Neural progenitor cell (in vitro differentiated cells): ENCODE results near the gene GCN1. TPM values are rescaled to one million over a fixed set of nuclear protein-coding genes. Genes with fewer than 3 reads are reported as not detected.

ENCODE experiments used
- DNase-seq: peaks from one replicate; pipeline ENCODE4 v3.0.0-alpha.2; 2016; ENCODE audit warnings: low spot score
- H2AFZ ChIP-seq: fragments of 200-600 bp; sonication (generic); replicated peaks from 2 replicates; pipeline ENCODE4 v1.6.1; 2016; ENCODE audit warnings: antibody characterized with exemption
- H3F3A ChIP-seq: fragments of 200-600 bp; sonication (generic); 2 replicates; pipeline ENCODE4 v1.6.1; 2016; ENCODE audit warnings: antibody characterized with exemption, low read depth
- H3K27ac ChIP-seq: fragments of 200-600 bp; sonication (generic); 2 replicates; pipeline ENCODE4 v1.5.1; 2016; ENCODE audit warnings: mild to moderate bottlenecking
- H3K27me3 ChIP-seq: fragments of 200-600 bp; sonication (generic); 2 replicates; pipeline ENCODE4 v1.6.1; 2016; ENCODE audit warnings: mild to moderate bottlenecking, moderate library complexity
- H3K36me3 ChIP-seq: fragments of 200-600 bp; sonication (generic); 2 replicates; pipeline ENCODE4 v1.5.1; 2016
- H3K4me1 ChIP-seq: fragments of 200-600 bp; sonication (generic); 2 replicates; pipeline ENCODE4 v1.6.1; 2016; ENCODE audit warnings: mixed run types
- H3K4me2 ChIP-seq: fragments of 200-600 bp; sonication (generic); 2 replicates; pipeline ENCODE4 v1.6.1; 2016
- H3K4me3 ChIP-seq: fragments of 200-600 bp; sonication (generic); 2 replicates; pipeline ENCODE4 v1.5.1; 2016
- H3K79me2 ChIP-seq: fragments of 200-600 bp; sonication (generic); 2 replicates; pipeline ENCODE4 v1.6.1; 2016; ENCODE audit warnings: low read depth
- H3K9ac ChIP-seq: fragments of 200-600 bp; sonication (generic); 2 replicates; pipeline ENCODE4 v1.6.1; 2016
- H3K9me3 ChIP-seq: fragments of 200-600 bp; sonication (generic); 2 replicates; pipeline ENCODE4 v1.5.1; 2016; ENCODE audit warnings: low read depth
- H4K20me1 ChIP-seq: fragments of 200-600 bp; sonication (generic); 2 replicates; pipeline ENCODE4 v1.6.1; 2016; ENCODE audit warnings: low read depth
- H3K27ac Mint-ChIP-seq: 3 replicates; pipeline ENCODE4 v1.8.0; 2021; ENCODE audit warnings: mixed read lengths
- H3K27me3 Mint-ChIP-seq: 2 replicates; pipeline ENCODE4 v1.8.0; 2022; ENCODE audit warnings: low read depth, mild to moderate bottlenecking, inconsistent platforms, moderate library complexity, mixed read lengths; ENCODE audit not compliant: insufficient read depth
- H3K36me3 Mint-ChIP-seq: 3 replicates; pipeline ENCODE4 v1.8.0; 2021; ENCODE audit warnings: mixed read lengths
- H3K4me1 Mint-ChIP-seq: 3 replicates; pipeline ENCODE4 v1.8.0; 2021; ENCODE audit warnings: mixed read lengths
- H3K4me3 Mint-ChIP-seq: 3 replicates; pipeline ENCODE4 v1.8.0; 2021; ENCODE audit warnings: mild to moderate bottlenecking, moderate library complexity, mixed read lengths
- H3K9me3 Mint-ChIP-seq: 3 replicates; pipeline ENCODE4 v1.8.0; 2020; ENCODE audit warnings: mixed read lengths
- CTCF ChIP-seq: fragments of 200-600 bp; sonication (generic); IDR thresholded peaks from 2 replicates; pipeline ENCODE4 v1.5.1; 2017; ENCODE audit warnings: antibody characterized with exemption, mild to moderate bottlenecking
- EZH2 ChIP-seq: fragments of 200-600 bp; sonication (generic); IDR thresholded peaks from 2 replicates; pipeline ENCODE4 v1.6.1; 2017; ENCODE audit warnings: antibody characterized with exemption, mild to moderate bottlenecking, moderate library complexity
- EZH2phosphoT487 ChIP-seq: fragments of 200-600 bp; sonication (generic); IDR thresholded peaks from 2 replicates; pipeline ENCODE4 v1.6.1; 2017; ENCODE audit warnings: antibody characterized with exemption
- total RNA-seq: library from RNA; depleted of rRNA; stranded (reverse); fragments of >200 nt; gene quantifications from 2 replicates; pipeline ENCODE4 v1.2.3, GENCODE V29; 2015; ENCODE audit warnings: low replicate concordance

GCN1 gene
- total RNA-seq, 1 donor from 2014 or later = 60.9 TPM

- H3K79me2 ChIP-seq = peaks cover 3% of the 10 kb centered on the region
- H3K4me3 ChIP-seq = peak overlapping the region; percentile 10
- H3K27ac ChIP-seq = peak overlapping the region; percentile 26
- no peak overlapping the region for H3K9ac ChIP-seq
- DNase-seq = peak; percentile 91
- H3K27me3 ChIP-seq = no peaks in the 10 kb centered on the region
- peaks cover 65% of the 10 kb centered on the region for H3K4me1 ChIP-seq
- Mint-ChIP-seq H3K27ac (no peak overlapping the region), H3K36me3 (no peaks in the 10 kb centered on the region), H3K4me1 (peaks cover 73% of the 10 kb centered on the region), H3K4me3 (peak overlapping the region; percentile 70), H3K27me3 (peaks cover 6% of the 10 kb centered on the region), H3K9me3 (no peaks in the 10 kb centered on the region)
- H3F3A ChIP-seq = peaks cover 62% of the 10 kb centered on the region
- no peak overlapping the region for H2AFZ ChIP-seq
- peak overlapping the region; percentile 72 for H3K4me2 ChIP-seq
- H4K20me1 ChIP-seq = peaks cover 80% of the 10 kb centered on the region
- H3K9me3 ChIP-seq = no peaks in the 10 kb centered on the region
- TF ChIP-seq EZH2 = no peak
- TF ChIP-seq EZH2phosphoT487 = no peak
- TF ChIP-seq CTCF = peak; percentile 84
- no peaks in the 10 kb centered on the region for H3K36me3 ChIP-seq
These were observed 34.0 kb upstream of the GCN1 start for GRCh38 chr12:120228291-120229070.

- H3K9ac ChIP-seq = no peak overlapping the region
- TF ChIP-seq EZH2 (no peak), EZH2phosphoT487 (no peak), CTCF (no peak)
- H2AFZ ChIP-seq = no peak overlapping the region
- H3K9me3 ChIP-seq = no peaks in the 10 kb centered on the region
- no peaks in the 10 kb centered on the region for H3K36me3 ChIP-seq
- Mint-ChIP-seq H3K9me3 (no peaks in the 10 kb centered on the region), H3K27ac (no peak overlapping the region), H3K4me1 (peaks cover 68% of the 10 kb centered on the region), H3K36me3 (peaks cover 2% of the 10 kb centered on the region), H3K27me3 (peaks cover 8% of the 10 kb centered on the region), H3K4me3 (peak overlapping the region; percentile 70)
- peaks cover 1% of the 10 kb centered on the region for H3K79me2 ChIP-seq
- DNase-seq = no peak
- peaks cover 61% of the 10 kb centered on the region for H3F3A ChIP-seq
- H4K20me1 ChIP-seq = peaks cover 74% of the 10 kb centered on the region
- H3K27me3 ChIP-seq = no peaks in the 10 kb centered on the region
- no peak overlapping the region for H3K27ac ChIP-seq
- peak overlapping the region; percentile 72 for H3K4me2 ChIP-seq
- no peak overlapping the region for H3K4me3 ChIP-seq
- H3K4me1 ChIP-seq = peaks cover 65% of the 10 kb centered on the region
These were observed 33.5 kb upstream of the GCN1 start for GRCh38 chr12:120228041-120228290.

- no peaks in the 10 kb centered on the region for H3K36me3 ChIP-seq
- no peak overlapping the region for H3K4me3 ChIP-seq
- H3K27me3 Mint-ChIP-seq = peaks cover 8% of the 10 kb centered on the region
- H3K4me1 ChIP-seq = peaks cover 63% of the 10 kb centered on the region
- no peak overlapping the region for H2AFZ ChIP-seq
- no peak overlapping the region for H3K27ac ChIP-seq
- no peak overlapping the region for H3K9ac ChIP-seq
- H3K4me1 Mint-ChIP-seq = peaks cover 65% of the 10 kb centered on the region
- H3K36me3 Mint-ChIP-seq = peaks cover 5% of the 10 kb centered on the region
- no peak for DNase-seq
- no peaks in the 10 kb centered on the region for H3K9me3 ChIP-seq
- H3K4me2 ChIP-seq = no peak overlapping the region
- no peaks in the 10 kb centered on the region for H3K27me3 ChIP-seq
- no peaks in the 10 kb centered on the region for H3K9me3 Mint-ChIP-seq
- H4K20me1 ChIP-seq = peaks cover 69% of the 10 kb centered on the region
- no peak overlapping the region for H3K27ac Mint-ChIP-seq
- H3K4me3 Mint-ChIP-seq = peak overlapping the region; percentile 70
- TF ChIP-seq EZH2 = no peak
- TF ChIP-seq EZH2phosphoT487 = no peak
- no peak for TF ChIP-seq CTCF
- peaks cover 57% of the 10 kb centered on the region for H3F3A ChIP-seq
- no peaks in the 10 kb centered on the region for H3K79me2 ChIP-seq
These were observed 32.9 kb upstream of the GCN1 start for GRCh38 chr12:120227233-120228040.
